ENCODE results near the gene ARHGEF28. TPM values are rescaled to one million over a fixed set of nuclear protein-coding genes. Genes with fewer than 3 reads are reported as not detected.

The ARHGEF28 gene
- total and polyA plus RNA-seq, 2 of the 13 experiments (the other 11 are each of a cell fraction or from before 2014, with no cell fraction given): 17.4 to 34.1 TPM

- no peaks in the 10 kb centered on the region for H4K20me1 ChIP-seq (ENCODE audit: insufficient read depth, low read length)
- H3K27me3 ChIP-seq (ENCODE audit: control insufficient read depth in 1 of 2, insufficient read depth in 2 of 2, low read length in 2 of 2): no peaks in the 10 kb centered on the region
- no peak for ATAC-seq
- no peaks in the 10 kb centered on the region for H3K9me3 ChIP-seq (ENCODE audit: low read length)
- peaks cover 35% of the 10 kb centered on the region for H3K4me1 ChIP-seq (ENCODE audit: insufficient read depth, low read length)
- no peaks in the 10 kb centered on the region for H3K36me3 ChIP-seq (replicated peaks in 1 of 2; ENCODE audit: control insufficient read depth in 1 of 2, insufficient read depth in 2 of 2, low read length in 2 of 2)
- no peak overlapping the region for H3K27ac ChIP-seq (ENCODE audit: extremely low read length, insufficient read depth, low read length)
- ChIA-PET CTCF (ENCODE audit: low intra/inter-chr PET ratio, low total read pairs) (no interaction called here), POLR2A (no interaction called here)
- no peak overlapping the region for H3K9ac ChIP-seq (ENCODE audit: insufficient read depth, low read depth, low read length)
- H3K79me2 ChIP-seq (ENCODE audit: insufficient read depth, low read length): no peaks in the 10 kb centered on the region
- H3K4me3 ChIP-seq (replicated peaks in 1 of 3; ENCODE audit: insufficient read depth in 1 of 3, low read depth in 2 of 3, low read length in 3 of 3): no peak overlapping the region
- 3% methylated on average over 3 of the region's 3 CpGs for WGBS (ENCODE audit: low lambda C conversion rate)
- no peak for DNase-seq (ENCODE audit: low spot score)
- in situ Hi-C loops (cut with HindIII; ENCODE audit: extremely low pct_ligation_motif_present, low pct_unique_long_range_greater_than_20kb): no loop called here
- intact Hi-C loops (cut with micrococcal nuclease; ENCODE audit: unreplicated experiment): no loop called here
- no TSS peak for BruUV-seq (replicated peaks)
- TF ChIP-seq SP140L (CRISPR knock-in tag; IDR thresholded peaks at IDR 0.05; ENCODE audit: borderline replicate concordance): no peak
- no peak for TF ChIP-seq ZHX1 (CRISPR knock-in tag; IDR thresholded peaks at IDR 0.05; ENCODE audit: low read depth)
- H2AFZ ChIP-seq (ENCODE audit: low read length): no peak overlapping the region
- H3K4me2 ChIP-seq (ENCODE audit: low read depth, low read length): no peak overlapping the region
- no peak for FAIRE-seq
Measured at GRCh38 chr5:73950441-73950873, 324.5 kb downstream of the ARHGEF28 start.

- Histone ChIP-seq H4K20me1 (ENCODE audit: insufficient read depth, low read length) (no peaks in the 10 kb centered on the region), H2AFZ (ENCODE audit: low read length) (no peak overlapping the region), H3K4me2 (ENCODE audit: low read depth, low read length) (no peak overlapping the region), H3K4me3 (replicated peaks in 1 of 3; ENCODE audit: insufficient read depth in 1 of 3, low read depth in 2 of 3, low read length in 3 of 3) (no peak overlapping the region), H3K27ac (ENCODE audit: extremely low read length, insufficient read depth, low read length) (no peak overlapping the region), H3K27me3 (ENCODE audit: control insufficient read depth in 1 of 2, insufficient read depth in 2 of 2, low read length in 2 of 2) (no peaks in the 10 kb centered on the region), H3K79me2 (ENCODE audit: insufficient read depth, low read length) (no peaks in the 10 kb centered on the region), H3K4me1 (ENCODE audit: insufficient read depth, low read length) (peaks cover 30% of the 10 kb centered on the region), H3K9ac (ENCODE audit: insufficient read depth, low read depth, low read length) (no peak overlapping the region), H3K9me3 (ENCODE audit: low read length) (no peaks in the 10 kb centered on the region), H3K36me3 (replicated peaks in 1 of 2; ENCODE audit: control insufficient read depth in 1 of 2, insufficient read depth in 2 of 2, low read length in 2 of 2) (no peaks in the 10 kb centered on the region)
- FAIRE-seq: no peak
- ATAC-seq: no peak
- no peak for DNase-seq (ENCODE audit: low spot score)
- intact Hi-C loops (cut with micrococcal nuclease; ENCODE audit: unreplicated experiment): no loop called here
- POLR2A ChIA-PET: no interaction called here
- in situ Hi-C loops (cut with HindIII; ENCODE audit: extremely low pct_ligation_motif_present, low pct_unique_long_range_greater_than_20kb): no loop called here
- no TSS peak for BruUV-seq (replicated peaks)
- WGBS (ENCODE audit: low lambda C conversion rate): 51% methylated on average over 3 of the region's 3 CpGs
- CTCF ChIA-PET (ENCODE audit: low intra/inter-chr PET ratio, low total read pairs): no interaction called here
- TF ChIP-seq MYC (CRISPR knock-in tag; IDR thresholded peaks at IDR 0.05; ENCODE audit: borderline replicate concordance) (no peak), ZSCAN29 (CRISPR knock-in tag; conservative IDR thresholded peaks at IDR 0.05) (no peak), SNAPC4 (CRISPR knock-in tag; IDR thresholded peaks at IDR 0.05) (no peak), ZNF329 (CRISPR knock-in tag; IDR thresholded peaks at IDR 0.05; ENCODE audit: low read depth) (no peak), ZNF33B (CRISPR knock-in tag; IDR thresholded peaks at IDR 0.05) (no peak), KMT2A (CRISPR knock-in tag; IDR thresholded peaks at IDR 0.05) (no peak), ZNF275 (CRISPR knock-in tag; IDR thresholded peaks at IDR 0.05; ENCODE audit: borderline replicate concordance) (no peak)
Measured at GRCh38 chr5:73950912-73951430, 325.0 kb downstream of the ARHGEF28 start.
